Mesothelial cell of epicardium (in vitro differentiated cells): ENCODE measurements around the gene OR9A2. TPM values are rescaled to one million over a fixed set of nuclear protein-coding genes. Genes with fewer than 3 reads are reported as not detected.
A peak's percentile ranks its signal among the peaks of the same experiment; 100 is the strongest.

ENCODE experiments used
- DNase-seq, 2 experiments: peaks; one replicate each; pipeline ENCODE4 v3.0.0; 2021; ENCODE audit warnings: low spot score in 2 of 2; ENCODE audit not compliant: unreplicated experiment in 2 of 2
- H3K27ac Mint-ChIP-seq: 2 replicates; pipeline ENCODE4 v1.8.0; 2021; ENCODE audit warnings: mixed read lengths
- H3K27me3 Mint-ChIP-seq: 2 replicates; pipeline ENCODE4 v1.8.0; 2021; ENCODE audit warnings: low read depth, mixed read lengths
- H3K36me3 Mint-ChIP-seq: 2 replicates; pipeline ENCODE4 v1.8.0; 2021; ENCODE audit warnings: mixed read lengths
- H3K4me1 Mint-ChIP-seq: 2 replicates; pipeline ENCODE4 v1.8.0; 2021; ENCODE audit warnings: mixed read lengths
- H3K4me3 Mint-ChIP-seq: 2 replicates; pipeline ENCODE4 v1.8.0; 2021; ENCODE audit warnings: mild to moderate bottlenecking, moderate library complexity, mixed read lengths
- H3K9me3 Mint-ChIP-seq: 2 replicates; pipeline ENCODE4 v1.8.0; 2021; ENCODE audit warnings: mixed read lengths
- total RNA-seq: library from RNA; stranded (reverse); gene quantifications from 3 replicates; pipeline ENCODE4 v1.2.1, GENCODE V29; 2021
- TF ChIP-seq, protein P1 (sequence below): fragments of 200-600 bp; sonication (generic); IDR thresholded peaks from one replicate; pipeline ENCODE4 v1.5.0; 2021; ENCODE audit warnings: antibody characterized with exemption; ENCODE audit not compliant: unreplicated experiment

Gene OR9A2
- total RNA-seq, 1 donor from 2014 or later: 0.42 TPM

DNA sequence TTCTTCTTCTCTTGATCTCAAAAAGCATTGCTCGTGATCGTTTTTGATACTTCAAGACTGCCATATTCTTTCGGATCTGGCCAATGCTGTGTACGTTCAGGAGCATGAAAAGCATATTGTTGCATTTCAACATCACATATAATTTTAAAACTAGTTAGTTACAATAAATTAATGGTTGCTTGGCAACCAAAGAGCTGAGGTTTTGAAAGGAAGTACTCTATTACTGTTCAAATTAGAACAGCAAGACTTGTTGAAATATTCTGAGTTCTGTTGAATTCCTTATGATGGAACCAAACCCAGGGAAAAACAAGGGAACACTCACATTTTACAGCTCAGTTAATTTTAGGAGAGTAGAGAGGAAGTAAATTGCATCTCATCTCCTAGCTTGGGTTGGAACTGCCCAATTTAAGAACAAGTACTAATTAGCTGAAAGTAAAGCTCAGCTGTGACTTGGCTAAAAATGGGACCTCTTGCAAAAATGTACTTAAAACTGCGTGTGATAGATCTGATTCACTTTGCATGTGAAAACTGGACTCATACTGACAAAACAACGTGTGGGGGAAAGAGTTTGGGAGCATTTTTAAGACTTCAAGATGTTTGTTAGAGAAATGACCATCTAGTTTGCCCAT, 21.2 kb downstream of the OR9A2 start:
- Mint-ChIP-seq H3K36me3 (peaks cover 2% of the 10 kb centered on the region), H3K27ac (no peak overlapping the region), H3K4me1 (peaks cover 5% of the 10 kb centered on the region), H3K9me3 (peaks cover 8% of the 10 kb centered on the region), H3K27me3 (peaks cover 18% of the 10 kb centered on the region), H3K4me3 (no peak overlapping the region)
- TF ChIP-seq, protein P1, sequence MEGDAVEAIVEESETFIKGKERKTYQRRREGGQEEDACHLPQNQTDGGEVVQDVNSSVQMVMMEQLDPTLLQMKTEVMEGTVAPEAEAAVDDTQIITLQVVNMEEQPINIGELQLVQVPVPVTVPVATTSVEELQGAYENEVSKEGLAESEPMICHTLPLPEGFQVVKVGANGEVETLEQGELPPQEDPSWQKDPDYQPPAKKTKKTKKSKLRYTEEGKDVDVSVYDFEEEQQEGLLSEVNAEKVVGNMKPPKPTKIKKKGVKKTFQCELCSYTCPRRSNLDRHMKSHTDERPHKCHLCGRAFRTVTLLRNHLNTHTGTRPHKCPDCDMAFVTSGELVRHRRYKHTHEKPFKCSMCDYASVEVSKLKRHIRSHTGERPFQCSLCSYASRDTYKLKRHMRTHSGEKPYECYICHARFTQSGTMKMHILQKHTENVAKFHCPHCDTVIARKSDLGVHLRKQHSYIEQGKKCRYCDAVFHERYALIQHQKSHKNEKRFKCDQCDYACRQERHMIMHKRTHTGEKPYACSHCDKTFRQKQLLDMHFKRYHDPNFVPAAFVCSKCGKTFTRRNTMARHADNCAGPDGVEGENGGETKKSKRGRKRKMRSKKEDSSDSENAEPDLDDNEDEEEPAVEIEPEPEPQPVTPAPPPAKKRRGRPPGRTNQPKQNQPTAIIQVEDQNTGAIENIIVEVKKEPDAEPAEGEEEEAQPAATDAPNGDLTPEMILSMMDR: no peak
- DNase-seq: no peak

- peaks cover 5% of the 10 kb centered on the region for H3K4me1 Mint-ChIP-seq
- TF ChIP-seq, protein P1: peak; percentile 90
- H3K27me3 Mint-ChIP-seq: peaks cover 18% of the 10 kb centered on the region
- peak overlapping the region; percentile 53 for H3K4me3 Mint-ChIP-seq
- DNase-seq: no peak
- H3K36me3 Mint-ChIP-seq: peaks cover 2% of the 10 kb centered on the region
- peaks cover 8% of the 10 kb centered on the region for H3K9me3 Mint-ChIP-seq
- H3K27ac Mint-ChIP-seq: no peak overlapping the region
Measured at GRCh38 chr7:143003393-143004051, 23.4 kb downstream of the OR9A2 start.

- TF ChIP-seq, protein P1: no peak
- Mint-ChIP-seq H3K9me3 (peaks cover 8% of the 10 kb centered on the region), H3K27ac (no peak overlapping the region), H3K4me1 (peaks cover 3% of the 10 kb centered on the region), H3K36me3 (peaks cover 2% of the 10 kb centered on the region), H3K4me3 (peak overlapping the region; percentile 53), H3K27me3 (peaks cover 16% of the 10 kb centered on the region)
- no peak for DNase-seq
Measured at GRCh38 chr7:143002898-143003297, 24.0 kb downstream of the OR9A2 start.

GRCh38 chr7:143002106-143002505, 24.8 kb downstream of the OR9A2 start:
- Mint-ChIP-seq H3K4me3 (no peak overlapping the region), H3K27ac (no peak overlapping the region), H3K36me3 (peaks cover 2% of the 10 kb centered on the region), H3K27me3 (peaks cover 15% of the 10 kb centered on the region), H3K9me3 (peaks cover 8% of the 10 kb centered on the region), H3K4me1 (peaks cover 2% of the 10 kb centered on the region)
- TF ChIP-seq, protein P1: no peak
- no peak for DNase-seq

DNA sequence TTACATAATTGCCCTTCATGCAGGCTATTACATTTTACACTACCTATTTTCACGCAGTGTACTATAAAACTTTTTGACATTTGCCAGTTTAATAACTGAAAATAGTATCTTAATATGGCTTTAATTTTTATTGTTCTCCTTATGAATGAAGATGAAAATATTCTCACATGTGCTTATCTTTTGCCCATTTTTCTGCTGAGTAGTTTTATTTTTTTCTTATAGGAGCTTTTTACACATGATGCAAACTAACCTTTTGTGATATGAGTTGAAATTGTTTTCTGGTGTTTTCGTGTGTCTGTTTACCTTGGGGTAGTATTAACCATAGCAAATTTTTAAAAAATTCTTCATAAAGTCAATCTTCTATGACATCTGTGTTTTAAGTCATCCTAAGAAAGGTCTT, 26.3 kb downstream of the OR9A2 start:
- H3K4me1 Mint-ChIP-seq: peaks cover 2% of the 10 kb centered on the region
- H3K27me3 Mint-ChIP-seq: peaks cover 11% of the 10 kb centered on the region
- TF ChIP-seq, protein P1: no peak
- H3K27ac Mint-ChIP-seq: no peak overlapping the region
- H3K36me3 Mint-ChIP-seq: peaks cover 2% of the 10 kb centered on the region
- no peak for DNase-seq
- peaks cover 17% of the 10 kb centered on the region for H3K9me3 Mint-ChIP-seq
- no peak overlapping the region for H3K4me3 Mint-ChIP-seq
